ENCODE measurements around the gene RAC3. TPM values are rescaled to one million over a fixed set of nuclear protein-coding genes. Genes with fewer than 3 reads are reported as not detected.
A peak's percentile ranks its signal among the peaks of the same experiment; 100 is the strongest.

The RAC3 gene
- total and polyA plus RNA-seq, 9 of the 15 experiments (the other 6 are each of a cell fraction or from before 2014, with no cell fraction given): 0.23 to 292 (median 118) TPM

GRCh38 chr17:82012640-82013295 is 18.7 kb upstream of the RAC3 start (continued):
- TF ChIP-seq RFX7 (CRISPR knock-in tag; IDR thresholded peaks at IDR 0.05): no peak

DNA sequence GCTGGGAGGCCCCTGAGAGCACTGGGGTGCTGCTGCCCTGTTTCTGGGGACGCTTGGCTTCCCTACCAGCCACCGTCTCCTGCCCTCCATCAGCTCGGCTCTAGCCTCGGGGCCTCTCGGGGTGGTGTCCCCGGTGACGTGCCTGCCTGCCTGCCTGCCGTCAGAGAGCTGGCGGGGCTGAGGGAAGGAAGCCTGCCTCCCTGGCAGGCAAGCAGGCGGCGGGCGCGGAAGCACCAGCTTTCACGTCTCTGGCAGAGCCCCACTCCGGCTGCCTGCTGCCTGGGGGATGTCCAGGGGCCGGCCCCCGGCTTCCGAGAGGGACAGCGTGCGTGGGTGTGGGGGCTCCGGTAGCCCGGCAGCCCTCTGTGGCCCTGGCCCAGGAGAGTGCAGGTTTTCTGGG is 18.1 kb upstream of the RAC3 start:
- no peaks in the 10 kb centered on the region for H3K9me3 ChIP-seq (replicated peaks; ENCODE audit: control insufficient read depth, insufficient read depth, low read depth, low read length)
- in situ Hi-C loops (cut with MboI): no loop called here
- ATAC-seq: no peak
- no peaks in the 10 kb centered on the region for H4K20me1 ChIP-seq (replicated peaks; ENCODE audit: control insufficient read depth, insufficient read depth, low read length)
- H3K79me2 ChIP-seq (ENCODE audit: control insufficient read depth, insufficient read depth, low read length): no peaks in the 10 kb centered on the region
- DNase-seq (ENCODE audit: extremely low read depth in 1 of 4, low spot score in 3 of 4): no peak
- FAIRE-seq: no peak
- ChIA-PET POLR2A (interaction anchor here (1.1 kb wide), 1 partner anchor 8 kb away, joined by 3 read pairs; no protein-coding TSS in a partner anchor), CTCF (ENCODE audit: low intra/inter-chr PET ratio) (no interaction called here)
- H2AFZ ChIP-seq (ENCODE audit: low read depth, low read length): no peak overlapping the region
- no peaks in the 10 kb centered on the region for H3K27me3 ChIP-seq (ENCODE audit: control insufficient read depth in 2 of 2, insufficient read depth in 2 of 2, low read length in 2 of 2)
- no peak for TF ChIP-seq ZBTB8A (IDR thresholded peaks at IDR 0.05; ENCODE audit: partially characterized antibody)
- 0 out of 2 replicates have a peak, but pooled peaks have one; percentile 25 for TF ChIP-seq POLR2G (IDR thresholded peaks at IDR 0.05; ENCODE audit: low read depth, low read length)
- peak overlapping the region in 1 of 2 experiments; percentile 22; a peak in 1 of 4 replicates for H3K9ac ChIP-seq (ENCODE audit: insufficient read depth in 1 of 2, low read depth in 2 of 2, low read length in 2 of 2)
- intact Hi-C loops (cut with micrococcal nuclease): no loop called here
- 90% methylated on average over 11 of the region's 22 CpGs for WGBS (ENCODE audit: insufficient coverage, low coverage, missing lambda C conversion rate)
- H3K4me2 ChIP-seq (ENCODE audit: insufficient read depth, low read length): no peak overlapping the region
- H3K9me1 ChIP-seq (ENCODE audit: control insufficient read depth, insufficient read depth, low read length): no peaks in the 10 kb centered on the region
- peaks cover 5% of the 10 kb centered on the region; the same call in 1 of the 3 replicates for H3K36me3 ChIP-seq (ENCODE audit: control insufficient read depth, insufficient read depth, low read length)
- BruUV-seq (replicated peaks): no TSS peak
- H3K4me3 ChIP-seq: no peak overlapping the region
- H3K27ac ChIP-seq (ENCODE audit: extremely low read depth, low read depth, low read length): no peak overlapping the region
- peaks cover 0 to 87% of the 10 kb centered on the region in 2 experiments; a peak in 3 of 5 replicates for H3K4me1 ChIP-seq (replicated peaks in 1 of 2; ENCODE audit: control insufficient read depth in 2 of 2, insufficient read depth in 2 of 2, low read length in 2 of 2)

All from K562 (cell line).